NCI-H345 treated with DMSO at 0.1 percent for 48 hours (cell line): ENCODE results near the gene IGF2BP3.
"Not testable (repeated sequence)": the region's sequence is repeated elsewhere in the genome, so short reads cannot be mapped to it uniquely, and the experiment has no call there.

ENCODE experiments used
- DNase-seq: peaks from one replicate; lab custom pipeline; 2025; ENCODE audit not compliant: unreplicated experiment; lab: John Stamatoyannopoulos, UW

IGF2BP3 gene

DNA sequence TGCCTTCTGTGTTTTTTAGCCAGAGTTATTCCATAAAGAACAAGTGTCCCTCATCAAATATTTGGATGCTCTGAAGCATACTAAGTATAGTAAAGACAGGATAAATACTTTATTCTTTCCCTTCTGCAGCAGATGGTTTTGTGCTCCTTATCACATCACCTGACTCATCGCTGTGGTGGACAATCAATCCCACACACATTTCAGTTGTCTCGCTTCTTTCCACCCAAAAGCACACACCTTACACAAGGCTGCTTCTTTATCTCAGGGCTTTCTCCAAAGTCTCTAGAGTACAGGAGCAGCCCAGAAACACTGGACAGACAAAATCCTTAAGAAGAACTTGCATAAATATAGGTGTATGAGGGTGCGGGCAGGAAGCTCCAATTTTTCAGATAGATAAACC, 43.4 kb downstream of the IGF2BP3 start:
- no peak for DNase-seq

DNA sequence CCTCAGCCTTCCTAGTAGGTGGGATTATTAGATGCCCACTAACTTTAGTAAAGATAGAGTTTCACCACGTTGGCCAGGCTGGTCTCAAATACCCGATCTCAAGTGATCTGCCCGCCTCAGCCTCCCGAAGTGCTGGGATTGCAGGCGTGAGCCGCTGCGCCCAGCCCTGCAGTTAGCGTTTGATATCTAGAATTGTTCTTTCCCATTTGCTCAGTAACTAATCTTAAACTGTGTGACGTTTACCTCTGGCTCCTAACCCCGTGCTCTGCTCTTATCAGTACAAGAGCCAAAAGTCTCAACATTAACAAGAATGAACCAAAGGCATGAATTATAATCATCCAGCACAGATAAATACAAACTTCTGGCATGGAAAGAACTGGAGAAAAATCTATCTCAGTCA, 47.4 kb downstream of the IGF2BP3 start:
- DNase-seq = no peak

DNA sequence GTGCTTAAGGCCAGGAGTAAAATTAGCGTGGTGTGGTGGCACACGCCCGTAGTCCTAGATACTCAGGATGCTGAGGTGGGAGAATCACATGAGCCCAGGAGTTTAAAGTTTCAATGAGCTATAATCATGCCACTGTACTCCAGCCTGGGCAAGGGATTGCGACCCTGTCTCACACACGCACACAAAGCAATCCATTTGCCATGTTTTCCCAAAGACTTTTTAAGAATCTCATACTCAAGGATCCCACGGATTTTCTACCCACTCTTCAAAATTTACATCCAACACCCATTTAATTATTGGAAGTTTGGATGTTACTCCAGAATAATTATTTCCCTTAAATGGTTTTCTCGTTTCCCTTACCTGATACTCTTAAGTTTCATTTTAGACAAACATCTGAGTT, 47.9 kb downstream of the IGF2BP3 start:
- no peak for DNase-seq

DNA sequence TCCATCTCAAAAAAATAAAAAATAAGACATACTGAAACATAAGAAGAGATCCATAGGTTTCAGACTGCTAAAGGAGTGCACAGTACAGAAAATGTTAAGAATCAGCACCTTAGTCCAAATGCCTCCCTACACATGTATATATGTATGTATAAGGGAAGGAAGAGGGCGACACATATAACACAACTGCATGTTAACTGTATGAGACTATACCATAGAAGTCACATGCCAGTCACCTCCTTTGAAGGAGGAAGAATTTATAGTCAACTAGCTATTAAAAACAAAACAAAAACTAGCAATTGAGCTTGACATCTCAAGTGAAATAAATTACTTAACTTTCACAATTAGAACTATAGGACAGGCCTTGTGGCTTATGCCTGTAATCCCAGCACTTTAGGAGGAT, 50.4 kb downstream of the IGF2BP3 start:
- no peak for DNase-seq

DNA sequence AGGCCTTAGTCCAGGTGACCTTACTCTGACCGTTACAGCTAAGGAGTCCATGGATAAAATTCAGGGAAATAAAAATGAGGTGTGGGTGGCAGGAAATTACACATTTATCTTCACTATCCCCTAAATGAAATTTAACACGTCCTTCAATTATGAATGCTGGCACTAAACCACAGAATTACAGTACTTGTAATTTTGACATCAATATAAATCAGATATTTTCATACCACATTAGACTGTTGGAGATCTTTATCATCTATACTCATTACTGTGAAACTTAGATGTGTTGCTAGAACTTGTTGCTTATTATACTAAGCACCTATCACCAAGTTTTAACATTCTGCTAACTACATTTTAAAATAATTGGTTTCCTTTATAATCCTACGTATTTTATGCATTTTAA, 51.1 kb downstream of the IGF2BP3 start:
- no peak for DNase-seq

DNA sequence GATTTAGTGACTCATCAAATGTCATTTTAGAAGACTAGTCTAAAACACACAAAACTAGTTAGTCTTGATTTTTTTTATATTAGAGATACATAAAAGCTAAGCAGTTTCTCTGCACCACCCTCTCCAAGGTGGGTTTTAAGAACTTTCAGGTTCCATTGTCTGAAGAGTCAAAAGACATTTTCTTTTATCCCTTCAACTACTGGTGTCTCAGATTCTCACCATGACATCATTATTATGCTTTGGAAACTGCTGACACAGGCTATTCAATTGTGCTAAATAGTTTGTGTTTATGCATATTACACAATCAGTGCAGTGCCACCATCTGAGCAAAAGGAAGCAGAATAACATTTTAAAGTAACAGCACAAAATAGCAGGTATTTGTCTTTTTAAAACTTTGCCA, 52.2 kb downstream of the IGF2BP3 start:
- DNase-seq = no peak

DNA sequence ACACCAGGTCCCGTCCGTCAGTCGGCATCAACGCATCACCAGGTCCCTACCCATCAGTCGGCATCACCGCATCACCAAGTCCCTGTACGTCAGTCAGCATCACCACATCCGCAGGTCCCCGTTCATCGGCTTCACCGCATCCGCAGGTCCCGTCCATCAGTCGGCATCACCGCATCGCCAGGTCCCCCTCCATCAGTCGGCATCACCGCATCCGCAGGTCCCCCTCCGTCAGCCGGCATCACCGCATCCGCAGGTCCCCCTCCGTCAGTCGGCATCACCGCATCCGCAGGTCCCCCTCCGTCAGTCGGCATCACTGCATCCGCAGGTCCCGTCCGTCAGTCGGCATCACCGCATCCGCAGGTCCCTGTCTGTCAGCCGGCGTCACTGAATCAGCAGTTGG, 55.1 kb downstream of the IGF2BP3 start:
- DNase-seq = no peak

DNA sequence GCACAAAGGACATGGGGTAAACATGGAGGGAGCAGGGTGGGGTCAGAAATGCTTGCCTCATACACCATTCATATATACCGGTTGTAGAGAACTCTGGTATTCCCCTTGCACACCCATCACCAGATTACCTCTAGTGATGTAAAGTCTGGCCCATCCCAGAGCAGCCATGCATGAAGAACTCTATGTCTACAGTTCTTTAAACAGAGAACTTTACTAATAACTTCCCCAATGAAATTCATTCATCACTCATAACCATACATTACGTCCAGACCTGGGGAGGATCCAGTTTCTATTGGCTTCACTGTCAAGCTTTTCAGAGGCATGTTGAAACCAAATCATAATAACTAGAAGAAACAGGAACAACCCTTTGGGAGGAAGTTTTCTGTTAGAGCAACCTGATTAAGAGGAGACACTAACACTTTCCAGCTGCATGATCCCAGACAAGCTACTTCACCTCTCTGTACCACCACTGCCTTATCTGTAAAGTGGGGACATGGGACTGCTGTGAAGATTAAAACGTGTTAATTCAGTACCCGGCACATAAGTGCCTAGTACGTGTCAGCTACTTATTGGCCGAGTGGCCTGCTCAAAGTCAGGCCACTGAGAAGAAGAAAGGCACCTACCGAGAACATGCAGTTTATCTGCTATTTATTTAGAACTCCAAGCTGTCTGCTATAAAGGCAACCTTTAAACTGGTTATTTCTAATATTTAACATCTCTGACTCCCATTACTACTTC, 59.7 kb downstream of the IGF2BP3 start:
- DNase-seq = no peak

DNA sequence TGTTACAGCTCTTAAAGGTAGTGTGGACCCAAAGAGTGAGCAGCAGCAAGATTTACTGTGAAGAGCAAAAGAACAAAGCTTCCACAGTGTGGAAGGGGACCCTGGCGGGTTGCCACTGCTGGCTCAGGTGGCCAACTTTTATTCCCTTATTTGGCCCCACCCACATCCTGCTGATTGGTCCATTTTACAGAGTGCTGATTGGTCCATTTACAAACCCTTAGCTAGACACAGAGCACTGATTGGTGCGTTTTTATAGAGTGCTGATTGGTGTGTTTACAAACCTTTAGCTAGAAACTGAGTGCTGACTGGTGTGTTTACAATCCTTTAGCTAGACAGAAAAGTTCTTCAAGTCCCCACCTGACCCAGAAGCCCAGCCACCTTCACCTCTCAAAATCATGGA, 63.7 kb downstream of the IGF2BP3 start:
- DNase-seq = not testable (repeated sequence)

DNA sequence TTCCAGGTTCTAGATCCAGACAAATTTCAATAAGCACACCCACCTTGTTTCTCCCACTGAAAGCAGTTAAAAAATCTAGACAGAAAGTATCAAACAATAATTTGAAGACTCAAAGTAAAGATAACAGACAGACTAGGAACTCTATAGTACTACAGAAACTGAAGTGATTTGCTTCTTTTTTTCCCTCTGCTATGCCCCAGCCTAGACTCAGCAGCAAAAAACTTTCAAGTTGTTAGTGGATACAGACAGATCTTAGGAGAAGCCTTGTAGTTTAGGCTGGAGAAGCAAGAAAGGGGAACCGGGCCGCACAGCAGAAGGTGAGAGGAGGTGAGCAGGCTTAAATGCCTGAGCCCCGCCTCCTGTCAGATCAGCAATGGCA, 65.1 kb downstream of the IGF2BP3 start:
- DNase-seq = no peak

DNA sequence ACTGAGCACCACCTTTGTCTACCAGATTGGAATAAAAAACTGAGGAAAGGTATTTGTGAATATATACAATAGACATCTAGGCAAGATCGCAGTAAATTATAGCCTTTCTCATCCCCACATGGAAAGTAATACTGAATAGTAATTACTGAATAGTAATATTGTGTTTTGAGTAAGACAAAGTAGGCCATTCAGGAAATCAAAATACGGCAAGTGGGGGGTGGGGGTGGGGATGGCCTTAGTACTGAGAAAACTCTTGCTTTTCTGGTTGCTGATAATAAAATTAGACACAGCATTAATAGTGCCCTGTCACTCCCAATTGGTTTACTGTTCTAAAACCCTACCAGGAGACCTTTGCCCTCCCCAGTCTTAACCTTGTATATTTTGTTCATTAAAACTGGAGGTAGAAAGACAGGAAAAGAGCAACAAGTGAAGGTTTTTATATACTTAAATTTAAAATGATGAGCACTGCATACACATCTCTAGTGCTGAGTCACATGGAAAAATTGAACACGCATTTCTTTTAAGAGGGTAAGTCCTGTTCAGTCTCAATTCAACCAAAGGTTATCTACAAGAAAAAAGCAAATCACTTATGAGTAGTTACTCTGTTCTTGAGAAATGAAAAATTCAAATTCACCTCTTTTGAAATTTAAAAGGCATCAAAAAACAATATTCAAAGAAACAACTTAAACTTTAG, 65.6 kb downstream of the IGF2BP3 start:
- no peak for DNase-seq

DNA sequence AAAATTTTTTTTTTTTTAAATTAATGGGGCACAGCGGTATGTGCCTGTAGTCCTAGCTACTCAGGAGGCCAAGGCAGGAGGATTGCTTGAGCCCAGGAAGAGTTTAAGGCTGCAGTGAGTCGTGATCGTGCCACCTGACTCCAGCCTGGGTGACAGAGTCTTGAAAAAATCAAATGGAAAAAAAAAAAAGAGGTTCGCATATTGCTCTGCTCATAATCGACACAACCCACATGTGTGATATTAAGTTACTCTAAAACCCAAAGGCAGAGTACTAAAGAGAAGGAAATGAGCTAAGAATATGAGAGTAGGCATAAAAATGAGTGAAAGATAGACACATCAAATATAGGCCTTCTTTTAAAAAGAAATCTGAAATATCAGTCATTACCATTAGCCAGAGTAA, 66.3 kb downstream of the IGF2BP3 start:
- DNase-seq = no peak

DNA sequence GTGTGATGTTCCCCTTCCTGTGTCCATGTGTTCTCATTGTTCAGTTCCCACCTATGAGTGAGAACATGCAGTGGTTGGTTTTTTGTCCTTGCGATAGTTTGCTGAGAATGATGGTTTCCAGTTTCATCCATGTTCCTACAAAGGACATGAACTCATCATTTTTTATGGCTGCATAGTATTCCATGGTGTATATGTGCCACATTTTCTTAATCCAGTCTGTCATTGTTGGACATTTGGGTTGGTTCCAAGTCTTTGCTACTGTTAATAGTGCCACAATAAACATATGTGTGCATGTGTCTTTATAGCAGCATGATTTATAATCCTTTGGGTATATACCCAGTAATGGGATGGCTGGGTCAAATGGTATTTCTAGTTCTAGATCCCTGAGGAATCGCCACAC, 72.2 kb downstream of the IGF2BP3 start:
- DNase-seq = not testable (repeated sequence)

DNA sequence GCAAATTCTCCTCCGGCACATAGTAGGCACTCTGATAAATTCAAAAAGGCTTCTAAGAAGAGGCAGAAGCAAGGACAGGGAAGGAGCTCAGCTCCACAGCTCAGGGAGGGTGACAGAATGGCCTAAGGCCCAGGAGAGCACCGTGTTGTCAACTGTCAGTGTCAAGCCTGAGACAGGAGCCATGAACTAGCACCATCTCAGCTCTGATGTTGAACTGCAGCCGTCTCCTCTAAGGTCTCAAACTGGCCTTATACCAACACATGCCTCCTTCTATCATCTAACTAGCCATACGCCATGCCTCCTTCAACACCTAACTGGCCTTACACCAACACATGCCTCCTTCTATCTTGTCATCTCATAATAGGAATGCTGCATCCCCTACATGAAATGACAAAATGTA, 73.0 kb downstream of the IGF2BP3 start:
- no peak for DNase-seq

DNA sequence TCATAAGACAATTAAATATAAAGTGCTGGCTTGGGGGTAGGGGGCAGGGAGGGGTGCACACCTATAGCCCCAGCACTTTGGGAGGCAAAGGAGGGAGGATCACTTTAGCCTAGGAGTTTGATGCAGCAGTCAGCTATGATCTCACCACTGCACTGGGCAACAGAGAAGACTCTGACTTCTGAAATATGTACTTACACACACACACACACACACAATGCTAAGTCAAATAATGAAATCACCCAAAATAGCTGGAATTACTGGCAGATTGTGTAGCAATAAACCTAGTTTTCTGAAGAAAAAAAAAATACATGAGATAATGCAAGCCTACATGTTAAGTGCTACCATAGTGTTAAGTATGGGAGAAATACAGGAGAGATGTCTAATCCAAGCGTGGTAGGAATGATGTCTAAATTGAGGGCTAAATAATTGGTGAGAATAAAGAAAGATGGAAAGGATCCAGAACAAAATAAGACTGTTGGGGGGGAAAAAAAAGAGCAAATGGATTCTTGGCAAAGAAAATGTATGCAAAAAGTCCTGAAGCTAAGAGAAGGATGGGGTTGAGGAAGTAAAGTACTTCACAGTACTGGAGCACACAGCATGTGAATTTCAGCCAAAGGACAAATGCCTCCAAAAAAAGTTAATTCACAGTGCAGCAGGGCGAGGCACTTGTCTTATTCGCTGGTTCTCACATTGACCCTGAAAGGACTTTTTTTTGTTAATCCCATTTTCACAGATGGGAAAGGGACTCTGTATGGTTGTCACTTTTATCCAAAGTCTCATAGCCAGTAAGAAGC, 73.9 kb downstream of the IGF2BP3 start:
- DNase-seq = no peak

DNA sequence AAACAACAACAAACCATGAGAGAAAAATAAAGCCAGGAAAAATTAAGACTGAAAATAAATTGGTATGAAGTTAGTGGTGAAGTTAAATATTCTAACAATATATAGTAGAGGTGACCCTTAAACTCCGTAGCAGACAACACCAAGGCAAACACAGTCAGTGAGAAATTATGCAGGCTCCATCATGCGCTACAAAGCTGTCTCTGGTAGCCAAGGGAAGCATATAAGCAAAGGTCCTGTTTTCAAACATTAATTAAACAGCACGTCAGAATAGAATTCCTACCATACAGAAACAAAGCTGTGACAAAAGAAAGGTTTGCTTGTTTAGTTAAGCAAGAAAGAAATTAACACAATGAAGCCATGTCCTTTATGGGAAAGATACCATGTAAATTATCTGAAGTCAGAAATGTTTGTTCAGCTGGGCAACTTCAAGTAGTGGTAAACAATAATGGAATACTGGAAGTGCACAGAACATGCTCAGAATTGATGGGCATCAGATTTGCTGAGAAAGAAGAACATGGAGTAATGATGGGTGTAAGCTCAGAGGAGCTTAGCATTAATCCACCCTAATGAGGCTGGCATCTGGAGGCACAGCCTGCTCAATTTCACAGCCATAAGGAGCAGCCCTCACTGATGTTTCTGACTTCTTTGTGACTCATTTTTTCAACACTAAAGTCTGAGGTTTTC, 75.7 kb downstream of the IGF2BP3 start:
- DNase-seq = peak; percentile 94

DNA sequence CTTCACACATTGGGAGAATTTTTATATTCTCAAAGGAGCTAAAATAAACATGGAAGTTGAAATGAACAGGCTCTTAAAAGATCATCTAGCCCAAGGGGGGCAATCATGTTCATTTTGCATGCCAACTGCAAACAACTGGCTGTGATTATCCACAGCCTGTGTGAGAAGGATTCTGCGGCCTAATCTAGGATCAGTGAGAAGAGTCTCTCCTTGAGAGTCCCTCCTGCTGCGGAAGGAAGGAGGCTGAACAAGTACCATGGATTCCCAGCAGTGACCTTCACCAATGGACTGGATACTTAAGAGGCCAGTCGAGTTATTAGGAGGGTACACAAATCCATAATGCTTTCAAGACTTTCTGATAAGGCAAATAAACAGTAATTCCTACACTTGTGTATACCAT, 76.7 kb downstream of the IGF2BP3 start:
- no peak for DNase-seq

DNA sequence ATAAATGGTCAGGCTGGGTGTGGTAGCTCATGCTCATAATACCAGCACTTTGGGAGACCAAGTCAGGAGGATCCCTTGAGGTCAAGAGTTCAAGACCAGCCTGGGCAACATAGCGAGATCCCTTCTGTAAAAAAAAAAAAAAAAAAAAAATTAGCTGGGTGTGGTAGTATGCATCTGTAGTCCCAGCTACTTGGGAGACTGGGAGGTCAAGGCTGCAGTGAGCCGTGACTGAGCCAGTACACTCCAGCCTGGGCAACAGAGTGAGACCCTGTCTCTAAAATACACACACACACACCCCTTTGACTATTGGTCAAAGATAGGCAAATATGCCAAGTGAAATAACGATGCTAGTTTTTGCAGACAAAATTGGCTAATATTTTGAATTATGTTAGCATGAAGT, 80.6 kb downstream of the IGF2BP3 start:
- DNase-seq = no peak

DNA sequence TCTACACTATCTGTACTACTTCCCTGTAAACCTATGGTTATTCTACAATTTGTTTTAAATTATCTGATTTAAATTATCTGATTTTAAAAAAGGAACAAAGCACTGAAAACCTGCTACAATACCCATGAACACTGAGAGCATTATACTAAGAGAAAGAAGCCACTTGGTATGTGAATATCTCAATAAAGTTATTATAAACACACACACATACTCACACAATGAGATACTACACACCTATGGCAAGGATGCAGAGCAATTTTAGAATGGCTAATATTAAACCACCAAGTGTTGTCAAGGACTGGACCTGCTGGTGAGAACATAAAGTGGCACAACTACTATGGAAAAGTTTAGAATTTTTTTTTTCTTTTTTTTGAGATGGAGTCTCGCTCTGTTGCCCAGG, 82.7 kb downstream of the IGF2BP3 start:
- no peak for DNase-seq

DNA sequence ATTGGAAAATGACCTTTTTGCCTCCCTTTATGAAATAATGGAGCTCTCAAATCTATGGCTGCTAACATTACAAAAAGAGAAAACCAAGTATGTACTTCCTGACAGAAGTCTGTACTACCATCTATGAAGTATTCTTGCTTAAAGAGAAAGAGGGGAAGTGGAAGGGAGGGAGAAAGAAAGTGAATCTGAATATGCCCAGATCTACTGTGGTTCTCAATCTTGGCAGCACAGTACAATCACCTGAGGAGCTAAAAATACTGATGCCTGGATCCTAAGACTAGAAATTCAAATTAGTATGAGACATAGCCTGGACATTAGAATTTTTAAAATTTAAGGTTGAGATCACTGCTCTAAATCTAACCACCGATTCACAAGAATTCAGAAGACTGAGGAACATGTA, 85.2 kb downstream of the IGF2BP3 start:
- DNase-seq = no peak

DNA sequence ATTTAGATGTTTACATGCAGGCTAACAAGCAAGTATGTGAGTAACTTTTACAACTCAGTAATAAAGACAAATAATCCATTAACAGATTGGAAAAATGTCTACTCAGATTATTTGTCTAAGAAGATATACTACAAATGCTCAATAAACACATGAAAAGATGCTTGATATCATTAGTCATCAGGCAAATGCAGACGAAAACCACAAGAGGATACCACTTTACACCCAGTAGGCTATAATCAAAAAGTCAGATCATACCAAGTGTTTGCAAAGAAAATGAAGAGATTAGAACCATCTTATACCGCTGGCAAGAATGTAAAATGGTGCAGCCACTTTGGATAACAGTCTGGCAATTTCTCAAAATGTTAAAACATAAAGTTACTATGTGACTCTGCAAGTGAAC, 87.1 kb downstream of the IGF2BP3 start:
- no peak for DNase-seq

DNA sequence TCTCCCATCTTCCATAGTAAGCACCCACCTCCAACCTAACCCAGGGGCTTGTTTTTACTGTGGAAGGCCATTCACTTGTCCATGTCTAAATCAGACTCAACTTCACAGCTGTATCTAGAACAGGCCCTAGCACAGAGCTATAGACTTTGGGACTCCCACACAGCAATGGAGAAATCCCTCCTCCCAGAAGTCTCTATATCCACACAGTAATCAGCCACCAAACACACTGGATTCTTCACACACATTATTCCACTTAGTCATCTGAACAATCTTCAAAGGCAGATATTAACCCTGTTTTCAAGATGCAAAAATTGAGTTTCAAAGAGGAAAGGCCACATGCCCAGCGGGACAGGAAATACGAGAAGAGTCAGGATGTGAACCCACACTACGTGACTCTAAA, 89.3 kb downstream of the IGF2BP3 start:
- no peak for DNase-seq
